DND-41 (cell line): ENCODE measurements around the gene NEURL3.
A peak's percentile ranks its signal among the peaks of the same experiment; 100 is the strongest.

ENCODE experiments used
- ATAC-seq: fragments of 200-7000 bp; cut with Tn5 transposase; 3 replicates; pipeline ENCODE4 v1.9.1; 2021; ENCODE audit warnings: low read depth; ENCODE audit not compliant: insufficient read depth
- DNase-seq: peaks from one replicate; pipeline ENCODE4 v3.0.0-alpha.2; 2020
- H2AFZ ChIP-seq: 2 replicates; pipeline ENCODE4 v1.6.0; 2012; ENCODE audit warnings: low read depth, low read length
- H3K27ac ChIP-seq: 2 replicates; pipeline ENCODE4 v1.5.1; 2012; ENCODE audit warnings: low read length, inconsistent platforms
- H3K27me3 ChIP-seq: fragments of 200-600 bp; sonication (generic); 2 replicates; pipeline ENCODE4 v1.6.0; 2012; ENCODE audit warnings: low read length, mild to moderate bottlenecking, inconsistent platforms; ENCODE audit not compliant: insufficient read depth, poor library complexity
- H3K36me3 ChIP-seq: 2 replicates; pipeline ENCODE4 v1.5.1; 2012; ENCODE audit warnings: low read length, inconsistent platforms; ENCODE audit not compliant: insufficient read depth
- H3K4me1 ChIP-seq: 2 replicates; pipeline ENCODE4 v1.5.1; 2012; ENCODE audit warnings: mild to moderate bottlenecking, low read length; ENCODE audit not compliant: insufficient read depth
- H3K4me2 ChIP-seq: 2 replicates; pipeline ENCODE4 v1.6.0; 2012; ENCODE audit warnings: mild to moderate bottlenecking, moderate library complexity, low read length, inconsistent platforms; ENCODE audit not compliant: insufficient read depth
- H3K4me3 ChIP-seq, 2 experiments: fragments of 200-600 bp in 1 of 2; shearing (Covaris generic) in 1 of 2; 2 replicates each; pipeline ENCODE4 v1.5.1; 2012 to 2016; ENCODE audit warnings: inconsistent platforms in 2 of 2, low read length in 2 of 2, mild to moderate bottlenecking in 2 of 2, low read depth in 1 of 2, moderate library complexity in 1 of 2
- H3K79me2 ChIP-seq: 2 replicates; pipeline ENCODE4 v1.6.0; 2012; ENCODE audit warnings: low read length, inconsistent platforms; ENCODE audit not compliant: insufficient read depth
- H3K9ac ChIP-seq: 2 replicates; pipeline ENCODE4 v1.6.0; 2012; ENCODE audit warnings: low read depth, mild to moderate bottlenecking, inconsistent platforms, low read length, moderate library complexity
- H3K9me3 ChIP-seq: 2 replicates; pipeline ENCODE4 v1.5.1; 2012; ENCODE audit warnings: low read length, moderate library complexity, mild to moderate bottlenecking, inconsistent platforms; ENCODE audit not compliant: insufficient read depth, severe bottlenecking
- H4K20me1 ChIP-seq: 2 replicates; pipeline ENCODE4 v1.6.0; 2012; ENCODE audit warnings: low read length; ENCODE audit not compliant: insufficient read depth
- EZH2 ChIP-seq: IDR thresholded peaks from 3 replicates; pipeline ENCODE4 v1.6.1; 2012; ENCODE audit warnings: borderline replicate concordance, low read depth, mild to moderate bottlenecking, moderate library complexity, low read length, inconsistent platforms; ENCODE audit not compliant: severe bottlenecking
- TF ChIP-seq, protein P1 (sequence below): IDR thresholded peaks from 2 replicates; pipeline ENCODE4 v1.5.1; 2012; ENCODE audit warnings: borderline replicate concordance, low read length, moderate library complexity, mild to moderate bottlenecking; ENCODE audit not compliant: poor library complexity, severe bottlenecking; ENCODE audit errors: extremely low read depth

Gene NEURL3

DNA sequence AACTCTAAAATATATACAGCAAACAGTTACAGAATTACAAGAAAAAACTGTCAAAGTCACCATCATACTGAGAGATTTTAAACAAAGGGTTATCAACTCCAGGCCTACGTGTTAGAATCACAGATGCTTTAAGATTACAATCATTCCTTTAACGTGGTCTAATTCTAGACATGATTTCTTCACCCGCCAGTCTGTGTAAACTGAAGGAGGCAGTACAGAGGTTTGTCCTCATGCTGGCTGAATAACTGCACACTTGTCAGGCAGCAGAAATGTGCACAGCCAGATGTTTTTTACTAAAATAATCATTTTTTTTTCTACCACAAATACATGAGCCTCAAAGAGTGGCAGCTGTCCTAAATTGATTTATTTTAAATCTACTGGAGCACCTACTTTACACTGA lies 15.5 kb upstream of the NEURL3 start:
- TF ChIP-seq, protein P1, sequence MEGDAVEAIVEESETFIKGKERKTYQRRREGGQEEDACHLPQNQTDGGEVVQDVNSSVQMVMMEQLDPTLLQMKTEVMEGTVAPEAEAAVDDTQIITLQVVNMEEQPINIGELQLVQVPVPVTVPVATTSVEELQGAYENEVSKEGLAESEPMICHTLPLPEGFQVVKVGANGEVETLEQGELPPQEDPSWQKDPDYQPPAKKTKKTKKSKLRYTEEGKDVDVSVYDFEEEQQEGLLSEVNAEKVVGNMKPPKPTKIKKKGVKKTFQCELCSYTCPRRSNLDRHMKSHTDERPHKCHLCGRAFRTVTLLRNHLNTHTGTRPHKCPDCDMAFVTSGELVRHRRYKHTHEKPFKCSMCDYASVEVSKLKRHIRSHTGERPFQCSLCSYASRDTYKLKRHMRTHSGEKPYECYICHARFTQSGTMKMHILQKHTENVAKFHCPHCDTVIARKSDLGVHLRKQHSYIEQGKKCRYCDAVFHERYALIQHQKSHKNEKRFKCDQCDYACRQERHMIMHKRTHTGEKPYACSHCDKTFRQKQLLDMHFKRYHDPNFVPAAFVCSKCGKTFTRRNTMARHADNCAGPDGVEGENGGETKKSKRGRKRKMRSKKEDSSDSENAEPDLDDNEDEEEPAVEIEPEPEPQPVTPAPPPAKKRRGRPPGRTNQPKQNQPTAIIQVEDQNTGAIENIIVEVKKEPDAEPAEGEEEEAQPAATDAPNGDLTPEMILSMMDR = peak; percentile 11
- TF ChIP-seq EZH2 = no peak
- ATAC-seq (no peak), DNase-seq (no peak)
- no peak overlapping the region for H3K4me3 ChIP-seq
- H2AFZ ChIP-seq = no peak overlapping the region
- no peaks in the 10 kb centered on the region for H3K79me2 ChIP-seq
- peaks cover 5% of the 10 kb centered on the region for H3K9me3 ChIP-seq
- H3K27me3 ChIP-seq = peaks cover 6% of the 10 kb centered on the region
- no peak overlapping the region for H3K4me2 ChIP-seq
- no peaks in the 10 kb centered on the region for H3K4me1 ChIP-seq
- no peak overlapping the region for H3K9ac ChIP-seq
- no peaks in the 10 kb centered on the region for H3K36me3 ChIP-seq
- no peak overlapping the region for H3K27ac ChIP-seq
- H4K20me1 ChIP-seq = no peaks in the 10 kb centered on the region

DNA sequence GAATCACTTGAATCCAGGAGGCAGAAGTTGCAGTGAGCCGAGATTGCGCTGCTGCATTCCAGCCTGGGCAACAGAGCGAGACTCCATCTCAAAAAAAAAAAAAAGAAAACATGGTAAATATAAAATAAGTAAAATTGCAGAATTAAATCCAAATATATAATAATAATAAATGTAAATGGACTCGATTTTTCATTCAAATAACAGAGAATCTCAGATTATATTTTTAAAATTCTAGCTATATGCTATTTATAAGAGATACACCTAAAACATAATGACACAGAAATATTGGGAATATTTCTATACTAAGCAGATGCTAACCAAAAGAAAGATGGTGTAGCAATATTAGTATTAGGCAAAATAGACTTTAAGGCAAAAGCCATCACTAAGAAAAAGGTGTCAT lies 15.1 kb upstream of the NEURL3 start:
- H3K4me3 ChIP-seq = no peak overlapping the region
- no peak for DNase-seq

DNA sequence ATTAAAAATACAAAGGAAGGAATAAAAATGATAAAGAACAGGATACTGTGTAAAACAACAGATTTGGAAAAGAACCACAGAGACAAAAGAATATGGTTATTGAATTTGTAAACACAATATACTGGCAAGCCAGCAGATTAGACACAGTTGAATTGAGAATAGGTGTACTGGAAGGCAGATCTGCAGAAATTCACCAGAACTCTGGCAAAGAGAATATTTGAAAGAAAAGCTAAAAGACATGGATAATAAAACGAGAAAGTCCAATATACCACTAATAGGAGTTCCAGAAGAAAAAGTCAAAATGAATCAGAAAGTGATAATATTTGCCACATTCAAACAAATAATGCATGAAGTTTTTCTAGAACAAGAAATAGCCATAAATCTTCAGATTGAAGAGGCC lies 11.9 kb upstream of the NEURL3 start:
- no peaks in the 10 kb centered on the region for H3K4me1 ChIP-seq
- no peak overlapping the region for H2AFZ ChIP-seq
- H3K4me3 ChIP-seq = no peak overlapping the region
- H3K79me2 ChIP-seq = no peaks in the 10 kb centered on the region
- DNase-seq (no peak), ATAC-seq (no peak)
- no peak for TF ChIP-seq EZH2
- TF ChIP-seq, protein P1 = no peak
- H3K4me2 ChIP-seq = no peak overlapping the region
- no peaks in the 10 kb centered on the region for H4K20me1 ChIP-seq
- H3K9ac ChIP-seq = no peak overlapping the region
- H3K27me3 ChIP-seq = no peaks in the 10 kb centered on the region
- H3K36me3 ChIP-seq = no peaks in the 10 kb centered on the region
- peaks cover 5% of the 10 kb centered on the region for H3K9me3 ChIP-seq
- no peak overlapping the region for H3K27ac ChIP-seq

More for the DNA sequence above, 15.1 kb upstream of the NEURL3 start:
- Histone ChIP-seq H3K79me2 (no peaks in the 10 kb centered on the region), H3K9ac (no peak overlapping the region), H3K36me3 (no peaks in the 10 kb centered on the region), H2AFZ (no peak overlapping the region), H3K9me3 (peaks cover 5% of the 10 kb centered on the region), H4K20me1 (no peaks in the 10 kb centered on the region), H3K27me3 (peaks cover 6% of the 10 kb centered on the region), H3K4me2 (no peak overlapping the region), H3K4me1 (no peaks in the 10 kb centered on the region), H3K27ac (no peak overlapping the region)
- ATAC-seq = no peak
- TF ChIP-seq, protein P1 = no peak
- no peak for TF ChIP-seq EZH2

GRCh38 chr2:96514521-96514920 lies 9.4 kb upstream of the NEURL3 start:
- H3K27me3 ChIP-seq = peaks cover 3% of the 10 kb centered on the region
- peaks cover 5% of the 10 kb centered on the region for H3K9me3 ChIP-seq
- TF ChIP-seq, protein P1 = no peak
- no peaks in the 10 kb centered on the region for H3K36me3 ChIP-seq
- ATAC-seq = no peak
- no peak overlapping the region for H3K9ac ChIP-seq
- no peaks in the 10 kb centered on the region for H3K79me2 ChIP-seq
- no peak overlapping the region for H2AFZ ChIP-seq
- no peaks in the 10 kb centered on the region for H4K20me1 ChIP-seq
- H3K4me1 ChIP-seq = no peaks in the 10 kb centered on the region
- DNase-seq = no peak
- no peak overlapping the region for H3K4me3 ChIP-seq
- no peak overlapping the region for H3K4me2 ChIP-seq
- no peak overlapping the region for H3K27ac ChIP-seq
